Fibroblast of villous mesenchyme (primary cell): ENCODE results near the gene C17orf100. TPM values are rescaled to one million over a fixed set of nuclear protein-coding genes. Genes with fewer than 3 reads are reported as not detected.
A peak's percentile ranks its signal among the peaks of the same experiment; 100 is the strongest.

Source experiments
- DNase-seq: peaks from one replicate; pipeline ENCODE4 v3.0.0-alpha.2; 2010; ENCODE audit warnings: low read depth
- H3K4me3 ChIP-seq: 2 replicates; pipeline ENCODE4 v1.5.1; 2011; ENCODE audit warnings: low read depth, mild to moderate bottlenecking, low read length
- CTCF ChIP-seq: IDR thresholded peaks from 2 replicates; pipeline ENCODE4 v1.5.1; 2012; ENCODE audit warnings: low read depth, mild to moderate bottlenecking, low read length; ENCODE audit not compliant: insufficient read depth
- total RNA-seq: library from RNA; depleted of rRNA; stranded (reverse); fragments of >200 nt; gene quantifications from 2 replicates; pipeline ENCODE4 v1.2.3, GENCODE V29; 2012

Gene C17orf100
- total RNA-seq, 1 donor, result 0.43 TPM

- no peak overlapping the region for H3K4me3 ChIP-seq
- TF ChIP-seq CTCF, result no peak
- peak; percentile 28 for DNase-seq
Observed at GRCh38 chr17:6623941-6624340, 27.6 kb upstream of the C17orf100 start.

GRCh38 chr17:6626616-6627015, 24.9 kb upstream of the C17orf100 start:
- TF ChIP-seq CTCF, result no peak
- H3K4me3 ChIP-seq, result no peak overlapping the region
- peak; percentile 55 for DNase-seq

- no peak for TF ChIP-seq CTCF
- H3K4me3 ChIP-seq, result no peak overlapping the region
- DNase-seq, result no peak
Observed at GRCh38 chr17:6627019-6627418, 24.5 kb upstream of the C17orf100 start.

- no peak for DNase-seq
- TF ChIP-seq CTCF, result no peak
- H3K4me3 ChIP-seq, result no peak overlapping the region
Observed at GRCh38 chr17:6630390-6630789, 21.2 kb upstream of the C17orf100 start.

GRCh38 chr17:6632530-6632929, 19.0 kb upstream of the C17orf100 start:
- DNase-seq, result no peak
- TF ChIP-seq CTCF, result no peak
- no peak overlapping the region for H3K4me3 ChIP-seq

GRCh38 chr17:6633263-6633662, 18.3 kb upstream of the C17orf100 start:
- no peak for TF ChIP-seq CTCF
- H3K4me3 ChIP-seq, result no peak overlapping the region
- no peak for DNase-seq

GRCh38 chr17:6636105-6636504, 15.5 kb upstream of the C17orf100 start:
- H3K4me3 ChIP-seq, result no peak overlapping the region
- DNase-seq, result no peak
- no peak for TF ChIP-seq CTCF
